AG09319 (cell line): Measurements from ENCODE around the gene RB1.

ENCODE experiments used
- DNase-seq: peaks from one replicate; pipeline ENCODE4 v3.0.0-alpha.2; 2010; ENCODE audit warnings: low read depth; ENCODE audit errors: extremely low read depth
- TF ChIP-seq, protein P1 (sequence below): IDR thresholded peaks from 2 replicates; pipeline ENCODE4 v1.5.1; 2011; ENCODE audit warnings: low read depth, mild to moderate bottlenecking, inconsistent platforms, low read length, moderate library complexity

The RB1 gene

DNA sequence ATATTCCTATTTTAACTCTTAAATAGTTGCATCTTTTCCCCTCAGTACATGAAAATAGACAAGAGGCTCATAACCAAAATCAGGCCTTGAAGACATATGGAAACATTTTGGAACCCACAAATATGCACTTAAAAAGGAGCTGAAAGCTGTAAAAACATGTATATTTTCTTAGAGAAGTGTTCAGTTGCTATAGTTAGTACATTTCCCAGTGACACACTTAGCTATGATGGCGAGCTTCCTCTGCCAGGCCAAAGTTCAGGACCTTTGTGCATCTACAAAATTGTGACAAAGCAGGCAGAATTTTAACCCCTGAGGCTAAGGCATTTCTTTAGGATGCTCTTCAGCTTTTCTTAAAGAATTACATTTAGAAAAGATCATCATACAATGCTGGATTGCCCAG lies 174.8 kb downstream of the RB1 start:
- no peak for DNase-seq
- TF ChIP-seq, protein P1, sequence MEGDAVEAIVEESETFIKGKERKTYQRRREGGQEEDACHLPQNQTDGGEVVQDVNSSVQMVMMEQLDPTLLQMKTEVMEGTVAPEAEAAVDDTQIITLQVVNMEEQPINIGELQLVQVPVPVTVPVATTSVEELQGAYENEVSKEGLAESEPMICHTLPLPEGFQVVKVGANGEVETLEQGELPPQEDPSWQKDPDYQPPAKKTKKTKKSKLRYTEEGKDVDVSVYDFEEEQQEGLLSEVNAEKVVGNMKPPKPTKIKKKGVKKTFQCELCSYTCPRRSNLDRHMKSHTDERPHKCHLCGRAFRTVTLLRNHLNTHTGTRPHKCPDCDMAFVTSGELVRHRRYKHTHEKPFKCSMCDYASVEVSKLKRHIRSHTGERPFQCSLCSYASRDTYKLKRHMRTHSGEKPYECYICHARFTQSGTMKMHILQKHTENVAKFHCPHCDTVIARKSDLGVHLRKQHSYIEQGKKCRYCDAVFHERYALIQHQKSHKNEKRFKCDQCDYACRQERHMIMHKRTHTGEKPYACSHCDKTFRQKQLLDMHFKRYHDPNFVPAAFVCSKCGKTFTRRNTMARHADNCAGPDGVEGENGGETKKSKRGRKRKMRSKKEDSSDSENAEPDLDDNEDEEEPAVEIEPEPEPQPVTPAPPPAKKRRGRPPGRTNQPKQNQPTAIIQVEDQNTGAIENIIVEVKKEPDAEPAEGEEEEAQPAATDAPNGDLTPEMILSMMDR, result no peak

GRCh38 chr13:48483575-48483974 lies 180.0 kb downstream of the RB1 start:
- TF ChIP-seq, protein P1, result no peak

GRCh38 chr13:48485432-48485831 lies 181.9 kb downstream of the RB1 start:
- no peak for DNase-seq
- TF ChIP-seq, protein P1, result no peak

More at GRCh38 chr13:48483575-48483974, 180.0 kb downstream of the RB1 start:
- DNase-seq, result no peak

- no peak for DNase-seq
- TF ChIP-seq, protein P1, result no peak
Observed at GRCh38 chr13:48486362-48486761, 182.8 kb downstream of the RB1 start.

GRCh38 chr13:48486836-48487235 lies 183.3 kb downstream of the RB1 start:
- TF ChIP-seq, protein P1, result no peak
- no peak for DNase-seq

DNA sequence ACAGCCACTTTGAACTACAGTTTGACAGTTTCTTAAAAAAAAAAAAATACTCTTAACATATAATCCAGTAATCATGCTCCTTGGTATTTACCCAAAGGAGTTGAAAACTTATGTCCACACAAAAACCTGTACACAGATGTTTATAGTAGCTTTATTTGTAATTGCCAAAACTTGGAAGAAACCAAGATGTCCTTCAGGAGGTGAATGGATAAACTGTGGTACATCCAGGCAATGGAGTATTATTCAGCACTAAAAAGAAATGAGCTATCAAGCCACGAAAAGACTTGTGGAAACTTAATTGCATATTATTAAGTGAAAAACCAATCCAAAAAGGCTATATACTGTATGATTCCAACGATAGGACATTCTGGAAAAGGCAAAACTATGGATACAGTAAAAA lies 184.4 kb downstream of the RB1 start:
- TF ChIP-seq, protein P1, result no peak

DNA sequence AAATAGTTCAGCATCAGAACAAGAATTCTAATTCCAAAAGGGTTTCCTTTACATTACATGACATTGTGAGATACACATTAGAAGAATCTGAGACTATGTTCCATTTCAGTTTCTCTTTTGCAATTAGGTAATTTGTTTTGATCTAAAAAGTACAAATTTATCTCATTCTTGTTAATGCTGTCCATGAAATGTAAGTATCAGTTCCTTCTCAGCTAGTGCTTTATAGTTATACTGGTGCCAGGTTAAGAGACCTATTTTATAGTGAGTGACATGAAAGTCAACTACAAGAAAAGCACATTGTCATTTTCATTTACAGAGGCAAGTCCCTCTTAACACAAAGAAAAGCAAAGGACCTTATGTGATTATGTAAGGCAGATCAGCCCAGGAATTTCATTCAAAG lies 185.4 kb downstream of the RB1 start:
- no peak for DNase-seq
- TF ChIP-seq, protein P1, result no peak

More for the DNA sequence above, 184.4 kb downstream of the RB1 start:
- no peak for DNase-seq
